Left kidney (tissue), 2 donors: ENCODE results near the gene BRI3BP. TPM values are rescaled to one million over a fixed set of nuclear protein-coding genes. Genes with fewer than 3 reads are reported as not detected.
"Not testable (repeated sequence)": the region's sequence is repeated elsewhere in the genome, so short reads cannot be mapped to it uniquely, and the experiment has no call there.

Experiments
- DNase-seq: peaks from one replicate; pipeline ENCODE4 v3.0.0-alpha.2; 2013
- polyA plus RNA-seq: library from polyadenylated mRNA; unstranded; fragments of 120-200 nt; gene quantifications from one replicate; pipeline ENCODE4 v1.2.1, GENCODE V29; 2013; ENCODE audit not compliant: insufficient read length

Gene BRI3BP
- polyA plus RNA-seq, 1 donor, result 11.2 TPM

- no peak for DNase-seq
These were observed 22.6 kb upstream of the BRI3BP start for GRCh38 chr12:124970647-124971402.

DNA sequence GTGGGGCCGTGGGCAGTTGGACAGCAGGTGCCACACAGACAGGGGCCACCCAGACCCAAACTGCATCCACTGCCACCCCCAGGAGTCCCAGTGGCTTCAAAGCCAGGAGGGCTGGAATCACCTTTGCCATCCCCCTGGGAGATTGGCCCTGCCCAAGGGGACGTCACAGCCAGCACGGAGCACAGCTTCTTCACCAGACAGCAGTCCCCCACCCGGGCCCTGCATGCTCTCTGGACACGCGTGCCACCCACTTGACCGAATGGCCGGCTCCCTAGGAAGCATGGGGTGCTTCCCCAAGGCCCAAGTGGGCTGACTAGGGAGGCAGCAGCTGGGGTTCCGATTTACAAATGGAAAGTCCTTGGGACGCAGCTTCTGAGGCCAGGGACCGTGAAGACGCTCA lies 21.8 kb upstream of the BRI3BP start:
- no peak for DNase-seq

- DNase-seq, result no peak
These were observed 21.2 kb upstream of the BRI3BP start for GRCh38 chr12:124972211-124972610.

- no peak for DNase-seq
These were observed 18.2 kb upstream of the BRI3BP start for GRCh38 chr12:124975276-124975675.

DNA sequence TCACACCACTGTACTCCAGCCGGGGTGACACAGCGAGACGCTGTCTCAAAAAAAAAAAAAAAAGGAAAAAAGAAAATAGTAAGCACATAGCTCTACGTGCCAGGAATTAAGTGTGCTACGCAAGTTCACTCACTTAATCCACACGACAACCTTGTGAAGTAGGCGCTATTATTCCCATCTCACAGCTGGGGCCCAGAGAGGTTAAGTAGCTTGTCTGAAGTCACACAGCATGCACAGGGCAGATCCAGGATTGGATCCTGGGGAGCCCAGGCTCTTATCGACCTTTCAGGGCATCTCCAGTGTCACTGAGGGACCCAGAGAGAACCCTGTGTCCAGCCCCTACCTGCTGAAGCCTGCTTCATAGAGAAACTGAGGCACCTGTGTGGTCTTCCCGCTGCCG lies 16.4 kb upstream of the BRI3BP start:
- DNase-seq, result no peak

GRCh38 chr12:124979568-124979967 lies 13.9 kb upstream of the BRI3BP start:
- DNase-seq, result no peak

- DNase-seq, result no peak
These were observed 13.2 kb upstream of the BRI3BP start for GRCh38 chr12:124980098-124980892.

GRCh38 chr12:124986876-124987275 lies 6.6 kb upstream of the BRI3BP start:
- not testable (repeated sequence) for DNase-seq

DNA sequence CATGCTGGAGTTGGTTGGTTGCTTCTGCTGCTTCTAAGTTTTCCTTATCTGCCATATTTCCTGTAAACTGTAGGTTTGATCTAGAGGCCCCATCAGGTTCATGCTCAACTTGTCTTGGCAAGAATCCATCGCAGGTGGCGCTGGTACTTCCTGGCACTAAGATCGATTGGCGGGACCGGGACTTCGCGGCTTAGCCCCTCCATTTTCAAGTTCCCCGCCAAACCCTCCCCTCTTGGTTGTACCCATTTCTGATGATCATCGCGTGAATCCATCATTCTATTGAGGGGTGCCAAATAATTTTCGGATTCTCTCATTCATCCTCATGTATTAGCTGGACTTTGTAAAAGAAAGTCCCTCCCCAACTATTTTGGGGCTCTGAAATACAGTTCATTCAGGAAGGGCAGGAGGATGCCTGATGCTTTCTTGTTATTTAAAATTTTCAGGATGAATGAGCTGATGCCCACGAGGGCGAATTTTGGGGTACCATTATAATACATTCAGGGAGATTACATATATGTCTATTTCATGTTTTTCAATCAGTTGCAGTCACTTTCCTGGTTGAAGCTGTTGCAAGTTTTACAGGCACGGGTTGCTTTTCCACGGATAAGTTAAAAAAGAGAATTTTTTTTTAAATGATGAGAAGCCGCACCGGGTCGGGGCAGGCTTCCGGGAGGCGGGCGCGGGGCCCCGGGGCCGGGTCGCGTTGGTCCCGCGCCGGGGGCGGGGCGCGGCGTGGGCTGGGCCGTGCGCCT lies 395 bp upstream of the BRI3BP start:
- peak; percentile 60 for DNase-seq

DNA sequence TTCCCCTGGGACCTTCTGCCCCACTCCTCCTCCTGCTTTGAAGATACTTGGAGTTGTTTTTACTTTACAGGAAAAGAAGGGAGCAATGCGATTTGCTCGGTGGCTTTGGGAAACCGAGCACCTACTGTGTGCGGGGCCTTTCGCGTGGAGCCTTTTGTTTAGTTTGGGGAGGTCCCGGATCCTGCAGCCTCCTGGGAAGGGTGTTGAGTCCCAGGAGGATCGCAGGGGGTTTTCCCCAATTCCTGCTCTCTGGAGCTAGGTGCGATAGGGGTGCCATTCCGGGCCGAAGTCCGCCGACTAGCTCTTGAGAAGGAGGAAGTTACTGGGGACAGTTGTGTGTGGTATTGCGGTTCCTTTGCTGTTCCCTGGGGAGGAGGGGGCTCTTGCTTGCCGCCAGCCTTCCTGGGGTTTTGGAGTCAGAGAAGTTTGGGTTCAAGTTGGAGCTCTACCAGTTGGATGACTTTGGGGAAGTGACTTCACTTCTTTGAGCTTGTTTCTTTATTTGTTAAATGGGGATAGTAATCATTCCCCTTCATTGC lies 1.1 kb downstream of the BRI3BP start:
- DNase-seq, result no peak

DNA sequence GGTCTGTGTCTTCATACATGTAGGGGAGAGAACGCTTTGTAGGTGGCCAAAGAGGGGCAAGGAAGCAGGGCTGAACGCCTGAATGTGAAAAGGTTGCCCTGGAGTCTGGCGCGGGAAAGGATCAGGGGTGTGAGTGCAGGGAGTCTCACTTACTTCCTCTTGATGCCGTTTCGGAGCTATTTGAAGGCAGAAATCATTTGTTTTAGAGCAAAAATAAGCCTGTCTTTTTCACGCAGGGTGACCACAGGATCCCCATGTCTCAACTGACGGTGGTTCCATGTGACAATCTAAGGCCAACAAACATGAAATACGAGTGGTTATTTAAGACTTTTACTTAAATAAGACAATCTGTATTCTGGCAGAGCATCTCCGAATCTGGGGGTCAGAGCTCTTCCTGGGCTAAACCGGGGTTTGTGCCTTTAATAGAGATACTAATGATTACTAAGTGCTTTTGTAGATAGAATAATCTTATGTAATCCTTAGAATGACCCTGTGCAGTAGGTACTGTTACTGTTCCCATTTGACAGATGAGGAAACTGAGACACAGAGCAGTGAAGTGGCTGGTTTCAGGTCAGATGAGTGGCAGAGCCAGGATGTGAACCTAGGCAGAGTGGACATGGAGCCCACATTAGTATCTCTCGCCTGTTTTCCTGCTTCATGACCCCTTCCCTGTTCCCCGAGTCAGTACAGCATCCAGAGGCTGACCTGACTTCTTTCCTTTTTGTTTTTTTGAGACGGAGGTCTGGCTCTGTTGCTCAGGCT lies 1.9 kb downstream of the BRI3BP start:
- no peak for DNase-seq

GRCh38 chr12:124998705-124999104 lies 5.3 kb downstream of the BRI3BP start:
- DNase-seq, result no peak

DNA sequence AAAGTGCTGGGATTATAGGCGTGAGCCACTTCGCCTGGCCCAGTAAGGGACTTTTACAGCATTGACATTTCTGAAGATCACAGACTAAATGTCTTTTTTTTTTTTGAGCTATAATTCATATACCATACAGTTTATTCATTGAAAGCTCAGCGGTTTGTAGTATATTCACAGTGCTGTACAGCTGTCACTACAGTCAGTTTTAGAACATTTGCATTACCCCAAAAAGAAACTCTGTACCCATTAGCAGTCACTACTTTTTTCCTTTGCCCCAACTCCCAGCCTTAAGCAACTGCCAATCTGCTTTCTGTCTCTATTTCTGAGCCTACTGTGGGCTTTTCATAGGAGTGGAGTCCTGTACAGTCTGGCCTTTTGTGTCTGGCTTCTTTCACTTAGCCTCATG lies 8.2 kb downstream of the BRI3BP start:
- DNase-seq, result no peak

DNA sequence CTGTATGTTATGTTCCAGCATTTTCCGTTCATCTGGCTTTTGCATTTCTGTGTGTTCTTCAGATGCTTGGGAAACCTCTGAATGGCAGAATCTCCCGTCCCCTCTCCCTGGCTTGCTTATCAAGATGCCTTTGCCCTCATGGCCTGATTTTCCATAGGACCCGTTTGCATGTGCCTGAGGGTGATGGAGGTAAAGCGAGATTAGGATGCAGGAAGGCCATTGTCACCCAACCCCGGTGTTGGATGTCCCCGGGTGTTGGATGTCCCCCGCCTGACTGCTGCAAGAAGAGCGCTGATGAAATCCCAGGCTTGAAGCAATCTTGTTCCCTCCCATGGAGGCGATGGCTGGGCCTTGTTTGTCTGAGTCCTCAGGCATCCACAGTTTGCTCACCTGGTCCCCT lies 9.6 kb downstream of the BRI3BP start:
- DNase-seq, result no peak

DNA sequence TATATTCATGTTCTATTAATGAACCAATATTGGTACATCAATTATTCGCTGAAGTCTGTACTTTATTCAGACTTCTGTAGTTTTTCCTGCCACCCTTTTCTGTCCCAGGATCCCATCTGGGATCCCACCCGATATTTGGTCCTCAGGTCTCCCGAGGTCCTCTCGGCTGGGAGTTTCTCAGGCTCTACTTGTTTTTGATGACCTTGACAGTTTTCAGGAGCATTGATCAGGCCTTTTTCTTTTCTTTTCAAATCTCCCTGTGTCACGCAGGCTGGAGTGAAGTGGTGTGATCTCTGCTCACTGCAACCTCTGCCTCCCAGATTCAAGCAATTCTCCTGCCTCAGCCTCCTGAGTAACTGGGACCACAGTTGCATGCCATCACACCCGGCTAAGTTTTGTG lies 11.2 kb downstream of the BRI3BP start:
- no peak for DNase-seq

DNA sequence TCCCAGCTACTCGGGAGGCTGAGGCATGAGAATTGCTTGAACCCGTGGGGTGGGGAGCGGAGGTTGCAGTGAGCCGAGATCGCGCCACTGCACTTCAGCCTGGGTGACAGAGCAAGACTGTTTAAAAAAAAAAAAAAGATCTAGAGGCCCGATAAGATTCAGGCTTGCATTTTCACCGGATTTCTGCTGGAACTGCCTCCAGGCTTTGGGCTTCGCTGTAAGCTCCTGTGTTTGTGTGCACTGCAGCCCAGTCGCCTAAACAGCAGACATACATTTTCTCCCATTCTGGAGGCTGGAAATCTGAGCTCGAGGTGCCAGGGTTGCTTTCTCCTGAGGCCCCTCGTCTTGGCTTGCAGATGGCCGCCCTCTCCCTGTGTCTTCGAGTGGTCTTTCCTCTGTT lies 12.2 kb downstream of the BRI3BP start:
- no peak for DNase-seq

DNA sequence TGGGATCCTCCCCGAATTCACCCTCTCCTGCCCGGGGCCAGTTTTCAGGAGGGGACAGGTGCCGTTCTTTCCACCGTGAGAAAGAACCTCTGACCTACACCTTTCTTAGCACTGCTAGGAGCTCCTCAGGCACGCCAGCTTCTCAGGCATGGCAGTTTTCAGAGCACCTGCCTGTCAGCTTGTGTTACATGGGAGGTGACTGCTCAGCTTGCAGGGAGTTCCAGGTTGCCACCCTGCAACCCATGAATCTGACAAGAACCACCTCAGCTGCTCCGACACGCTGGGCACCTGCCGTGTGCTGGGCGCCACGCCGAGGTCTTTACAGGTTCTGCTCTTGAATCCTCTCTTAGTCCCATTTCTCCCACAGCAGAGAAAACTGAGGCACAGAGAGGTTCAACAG lies 12.9 kb downstream of the BRI3BP start:
- DNase-seq, result no peak

GRCh38 chr12:125013816-125014442 lies 20.5 kb downstream of the BRI3BP start:
- no peak for DNase-seq

DNA sequence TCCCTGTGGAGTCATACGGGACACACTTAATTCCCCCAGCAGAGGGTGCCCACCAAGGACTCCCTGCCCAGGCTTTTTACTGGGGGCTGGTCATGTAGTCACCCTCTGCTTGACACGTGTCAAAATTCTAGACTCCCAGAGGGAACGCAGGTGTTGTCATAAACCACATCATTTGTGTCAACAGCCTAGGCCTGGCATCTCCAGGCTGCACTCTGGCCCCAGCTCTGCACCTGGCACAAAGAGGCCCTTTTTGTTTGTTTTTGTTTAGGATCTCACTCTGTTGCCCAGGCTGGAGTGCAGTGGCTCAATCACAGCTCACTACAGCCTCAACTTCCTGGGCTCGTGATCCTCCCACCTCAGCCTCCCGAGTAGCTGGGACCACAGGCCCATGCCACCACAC lies 21.1 kb downstream of the BRI3BP start:
- DNase-seq, result no peak

- no peak for DNase-seq
These were observed 22.4 kb downstream of the BRI3BP start for GRCh38 chr12:125015680-125016310.

DNA sequence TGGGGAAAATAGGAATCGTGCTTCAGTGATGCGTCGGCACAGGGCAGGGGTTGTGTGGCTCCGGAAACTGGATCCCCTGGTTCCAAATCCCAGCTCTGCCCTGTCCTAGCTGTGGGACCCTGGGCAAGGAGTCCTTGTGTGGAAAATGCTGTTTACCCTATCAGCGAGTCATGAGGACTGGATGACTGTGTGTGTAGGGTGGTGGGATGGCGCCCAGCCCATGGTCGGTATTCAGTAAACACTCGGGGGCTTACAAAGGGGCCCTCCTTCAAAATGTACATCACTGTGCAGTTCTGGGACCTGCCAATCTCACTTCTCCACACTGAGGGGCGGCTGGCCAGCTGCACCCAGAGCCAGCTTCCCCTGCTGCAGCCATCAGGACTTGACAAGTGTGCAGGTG lies 24.4 kb downstream of the BRI3BP start:
- DNase-seq, result no peak
